K562 (cell line): ENCODE results near the gene CD300LG. TPM values are rescaled to one million over a fixed set of nuclear protein-coding genes. Genes with fewer than 3 reads are reported as not detected.

Source experiments
- ATAC-seq: fragments of 200-7000 bp; cut with Tn5 transposase; 3 replicates; pipeline ENCODE4 v1.9.1; 2020; ENCODE audit warnings: moderate library complexity
- BruUV-seq: library from RNA; stranded (reverse); fragments of 400-500 nt; replicated peaks from 2 replicates; lab custom pipeline; 2021; lab: Mats Ljungman, UMichigan
- CTCF ChIA-PET: fragments of 300-600 bp; formaldehyde crosslinking; extraction: SDS; loops from one replicate; lab custom pipeline; 2021; ENCODE audit warnings: low intra/inter-chr PET ratio; lab: Yijun Ruan, JAX
- POLR2A ChIA-PET: fragments of 300-600, 350-650 bp; sonication (Branson Sonifier 250); formaldehyde crosslinking; extraction: SDS; loops from one replicate; lab custom pipeline; 2021; ENCODE audit warnings: antibody characterized with exemption, inconsistent platforms; lab: Yijun Ruan, JAX
- DNase-seq, 4 experiments: peaks; one replicate each; pipeline versions ENCODE4 v3.0.0 to v3.0.0-alpha.2; 2011 to 2018; ENCODE audit warnings: low spot score in 3 of 4, mixed read lengths in 3 of 4; ENCODE audit errors: extremely low read depth in 1 of 4
- FAIRE-seq: peaks from 2 replicates; lab custom pipeline; 2011; peaks lifted over from hg19 to GRCh38; lab: Jason Lieb, UNC
- H2AFZ ChIP-seq: 2 replicates; pipeline ENCODE4 v1.6.0; 2011; ENCODE audit warnings: low read depth, low read length, control low read depth, inconsistent platforms
- H3K27ac ChIP-seq: fragments of 200-600 bp; 3 replicates; pipeline ENCODE4 v1.8.0; 2011; ENCODE audit warnings: low read depth, mild to moderate bottlenecking, control low read depth, inconsistent platforms, low read length, moderate library complexity, mixed read lengths; ENCODE audit errors: extremely low read depth
- H3K27me3 ChIP-seq, 2 experiments: fragments of 300-600 bp in 1 of 2; 2 replicates in 1 of 2; 3 replicates in 1 of 2; pipeline versions ENCODE4 v1.6.0 to v1.8.0; 2011; ENCODE audit warnings: inconsistent platforms in 2 of 2, low read length in 2 of 2, mild to moderate bottlenecking in 1 of 2, mixed read lengths in 1 of 2, moderate library complexity in 1 of 2; ENCODE audit not compliant: control insufficient read depth in 2 of 2, insufficient read depth in 2 of 2
- H3K36me3 ChIP-seq: fragments of 300-600 bp; 3 replicates; pipeline ENCODE4 v1.8.0; 2011; ENCODE audit warnings: mild to moderate bottlenecking, low read length, inconsistent platforms; ENCODE audit not compliant: control insufficient read depth, insufficient read depth
- H3K4me1 ChIP-seq, 2 experiments: fragments of 200-600 bp in 1 of 2; replicated peaks in 1 of 2; 2 replicates in 1 of 2; 3 replicates in 1 of 2; pipeline versions ENCODE4 v1.5.1 to v1.8.0; 2011; ENCODE audit warnings: inconsistent platforms in 2 of 2, low read length in 2 of 2, mild to moderate bottlenecking in 1 of 2, mixed read lengths in 1 of 2, moderate library complexity in 1 of 2; ENCODE audit not compliant: control insufficient read depth in 2 of 2, insufficient read depth in 2 of 2
- H3K4me2 ChIP-seq: 2 replicates; pipeline ENCODE4 v1.6.1; 2011; ENCODE audit warnings: low read length, control low read depth, inconsistent platforms, mixed read lengths; ENCODE audit not compliant: insufficient read depth
- H3K4me3 ChIP-seq: fragments of 200-600 bp; sonication (generic), shearing (Covaris generic); 2 replicates; pipeline ENCODE4 v1.5.1; 2016; ENCODE audit warnings: control low read depth, inconsistent platforms
- H3K79me2 ChIP-seq: fragments of 200-600 bp; 3 replicates; pipeline ENCODE4 v1.8.0; 2011; ENCODE audit warnings: low read length, inconsistent platforms; ENCODE audit not compliant: control insufficient read depth, insufficient read depth
- H3K9ac ChIP-seq, 2 experiments: 2 replicates each; pipeline versions ENCODE4 v1.6.0 to v1.6.1; 2011; ENCODE audit warnings: low read depth in 2 of 2, low read length in 2 of 2, control low read depth in 1 of 2, inconsistent platforms in 1 of 2, mild to moderate bottlenecking in 1 of 2, mixed read lengths in 1 of 2; ENCODE audit not compliant: insufficient read depth in 1 of 2
- H3K9me1 ChIP-seq: one replicate; pipeline ENCODE4 v1.6.0; 2011; ENCODE audit warnings: inconsistent platforms, mild to moderate bottlenecking, low read length, moderate library complexity; ENCODE audit not compliant: control insufficient read depth, insufficient read depth
- H3K9me3 ChIP-seq: replicated peaks from 2 replicates; pipeline ENCODE4 v1.5.1; 2011; ENCODE audit warnings: low read depth, low read length, inconsistent platforms; ENCODE audit not compliant: control insufficient read depth, insufficient read depth
- H4K20me1 ChIP-seq: replicated peaks from 2 replicates; pipeline ENCODE4 v1.6.1; 2011; ENCODE audit warnings: low read length, inconsistent platforms, mixed read lengths; ENCODE audit not compliant: control insufficient read depth, insufficient read depth
- BRD9 ChIP-seq: fragments of 450-650 bp; IDR thresholded peaks from 2 replicates; pipeline ENCODE4 v1.6.1; 2018; ENCODE audit warnings: low read depth; ENCODE audit not compliant: partially characterized antibody
- E2F3 ChIP-seq: fragments of 250-450 bp; sonication (Bioruptor Pico); IDR thresholded peaks from 2 replicates; pipeline ENCODE4 v1.4.0; 2020; ENCODE audit warnings: mild to moderate bottlenecking
- GABPB2 ChIP-seq: fragments of 250-450 bp; sonication (Bioruptor Pico); conservative IDR thresholded peaks from 2 replicates; pipeline ENCODE4 v1.5.1; 2021; ENCODE audit warnings: mild to moderate bottlenecking
- POLR2AphosphoS5 ChIP-seq: IDR thresholded peaks from 2 replicates; pipeline ENCODE4 v1.6.1; 2011; ENCODE audit warnings: mild to moderate bottlenecking, low read depth, low read length, moderate library complexity; ENCODE audit not compliant: control insufficient read depth, insufficient read depth
- PYGO2 ChIP-seq: fragments of 450-650 bp; IDR thresholded peaks from 2 replicates; pipeline ENCODE4 v1.6.1; 2016; ENCODE audit warnings: mild to moderate bottlenecking, missing genetic modification characterization, moderate library complexity, missing compliant biosample characterization
- RBFOX2 ChIP-seq: fragments of 200-400 bp; formaldehyde crosslinking; IDR thresholded peaks from 2 replicates; pipeline ENCODE4 v1.6.1; 2017; ENCODE audit warnings: low read depth, mild to moderate bottlenecking, low read length, moderate library complexity
- TAF15 ChIP-seq: fragments of 200-400 bp; formaldehyde crosslinking; IDR thresholded peaks from 2 replicates; pipeline ENCODE4 v1.6.1; 2017; ENCODE audit warnings: mild to moderate bottlenecking, low read depth, low read length, moderate library complexity
- TBP ChIP-seq: optimal IDR thresholded peaks from 2 replicates; pipeline ENCODE3; 2011; ENCODE audit warnings: low read depth, low read length, improper control_type of control experiment
- WGBS: fragments of 100-300 bp; shearing (Covaris generic); methylation state at CpG from one replicate; pipeline ENCODE4 v1.1.6; 2016; ENCODE audit warnings: low coverage, mixed read lengths; ENCODE audit not compliant: insufficient coverage; ENCODE audit errors: missing lambda C conversion rate; 5-methylcytosine and 5-hydroxymethylcytosine counted together
- in situ Hi-C: fragments of 300-500 bp; cut with MboI; formaldehyde crosslinking; loops from 4 replicates; pipeline ENCODE4 v1.15.0; 2018; ENCODE audit warnings: inconsistent platforms, mixed read lengths
- intact Hi-C: fragments of 100-400 bp; cut with micrococcal nuclease; formaldehyde crosslinking; loops from 2 replicates; pipeline ENCODE4 v1.14.2; 2022
- polyA plus RNA-seq, 8 experiments: library from polyadenylated mRNA; depleted of rRNA in 4 of 8; stranded (reverse) in 5 of 8; unstranded in 3 of 8; fragments of >200 nt; fragmentation: Nextera tagmentation in 2 of 8; fragmentation: Illumina TruSeq in 1 of 8; extraction: Ambion mirVana in 2 of 8; extraction: Trizol in 1 of 8; gene quantifications; 2 replicates each; pipeline versions ENCODE4 v1.2.1 to v1.2.3, GENCODE V29; 2011 to 2014; ENCODE audit warnings: inconsistent platforms in 1 of 8, missing spikeins in 1 of 8
- total RNA-seq, 7 experiments: library from RNA; depleted of rRNA in 6 of 7; stranded (reverse); fragments of >200 nt in 6 of 7; fragmentation: Illumina TruSeq in 2 of 7; extraction: Trizol in 2 of 7; gene quantifications; 2 replicates each; pipeline versions ENCODE4 v1.2.1 to v1.2.3, GENCODE V29; 2011 to 2021; ENCODE audit warnings: low replicate concordance in 1 of 7
- TF ChIP-seq, protein P1 (sequence below): fragments of 250-450 bp; sonication (Bioruptor Pico); IDR thresholded peaks from 2 replicates; pipeline ENCODE4 v1.4.0; 2020; ENCODE audit warnings: borderline replicate concordance
- TF ChIP-seq, protein P2 (sequence below): fragments of 250-450 bp; sonication (Bioruptor Pico); IDR thresholded peaks from 2 replicates; pipeline ENCODE4 v1.5.0; 2021
- TF ChIP-seq, protein P3 (sequence below): IDR thresholded peaks from 2 replicates; pipeline ENCODE4 v1.6.1; 2011; ENCODE audit not compliant: insufficient read length; ENCODE audit errors: extremely low read depth

CD300LG gene
- total and polyA plus RNA-seq, 9 of the 15 experiments (the other 6 are each of a cell fraction or from before 2014, with no cell fraction given) = not detected

- 3% methylated on average over 3 of the region's 3 CpGs for WGBS
- TSS peak; percentile 97 for BruUV-seq
- TF ChIP-seq, protein P1, sequence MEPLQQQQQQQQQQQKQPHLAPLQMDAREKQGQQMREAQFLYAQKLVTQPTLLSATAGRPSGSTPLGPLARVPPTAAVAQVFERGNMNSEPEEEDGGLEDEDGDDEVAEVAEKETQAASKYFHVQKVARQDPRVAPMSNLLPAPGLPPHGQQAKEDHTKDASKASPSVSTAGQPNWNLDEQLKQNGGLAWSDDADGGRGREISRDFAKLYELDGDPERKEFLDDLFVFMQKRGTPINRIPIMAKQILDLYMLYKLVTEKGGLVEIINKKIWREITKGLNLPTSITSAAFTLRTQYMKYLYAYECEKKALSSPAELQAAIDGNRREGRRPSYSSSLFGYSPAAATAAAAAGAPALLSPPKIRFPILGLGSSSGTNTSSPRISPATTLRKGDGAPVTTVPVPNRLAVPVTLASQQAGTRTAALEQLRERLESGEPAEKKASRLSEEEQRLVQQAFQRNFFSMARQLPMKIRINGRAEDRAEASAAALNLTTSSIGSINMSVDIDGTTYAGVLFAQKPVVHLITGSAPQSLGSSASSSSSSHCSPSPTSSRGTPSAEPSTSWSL (CRISPR knock-in tag) = no peak
- TF ChIP-seq RBFOX2 (0 out of 2 replicates have a peak, but pooled peaks have one; percentile 13), TAF15 (no peak), BRD9 (no peak), GABPB2 (no peak), PYGO2 (tag) (no peak), POLR2AphosphoS5 (peak; percentile 79), TBP (peak; percentile 85), E2F3 (CRISPR knock-in tag) (no peak)
- TF ChIP-seq, protein P2, sequence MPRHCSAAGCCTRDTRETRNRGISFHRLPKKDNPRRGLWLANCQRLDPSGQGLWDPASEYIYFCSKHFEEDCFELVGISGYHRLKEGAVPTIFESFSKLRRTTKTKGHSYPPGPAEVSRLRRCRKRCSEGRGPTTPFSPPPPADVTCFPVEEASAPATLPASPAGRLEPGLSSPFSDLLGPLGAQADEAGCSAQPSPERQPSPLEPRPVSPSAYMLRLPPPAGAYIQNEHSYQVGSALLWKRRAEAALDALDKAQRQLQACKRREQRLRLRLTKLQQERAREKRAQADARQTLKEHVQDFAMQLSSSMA (CRISPR knock-in tag) = no peak
- TF ChIP-seq, protein P3, sequence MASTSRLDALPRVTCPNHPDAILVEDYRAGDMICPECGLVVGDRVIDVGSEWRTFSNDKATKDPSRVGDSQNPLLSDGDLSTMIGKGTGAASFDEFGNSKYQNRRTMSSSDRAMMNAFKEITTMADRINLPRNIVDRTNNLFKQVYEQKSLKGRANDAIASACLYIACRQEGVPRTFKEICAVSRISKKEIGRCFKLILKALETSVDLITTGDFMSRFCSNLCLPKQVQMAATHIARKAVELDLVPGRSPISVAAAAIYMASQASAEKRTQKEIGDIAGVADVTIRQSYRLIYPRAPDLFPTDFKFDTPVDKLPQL = peak; percentile 58
Measured at GRCh38 chr17:43875476-43876147, 28.6 kb downstream of the CD300LG start.

More at GRCh38 chr17:43875476-43876147, 28.6 kb downstream of the CD300LG start:
- no peak for FAIRE-seq
- H3K9me3 ChIP-seq = no peaks in the 10 kb centered on the region
- no peak overlapping the region for H3K4me2 ChIP-seq
- H4K20me1 ChIP-seq = no peaks in the 10 kb centered on the region; the same call in 1 of the 2 replicates
- ChIA-PET CTCF (no interaction called here), POLR2A (no interaction called here)
- no peak overlapping the region for H3K4me3 ChIP-seq
- intact Hi-C loops = no loop called here
- no peaks in the 10 kb centered on the region for H3K9me1 ChIP-seq
- H3K9ac ChIP-seq = no peak overlapping the region
- H3K79me2 ChIP-seq = no peaks in the 10 kb centered on the region
- no peak overlapping the region for H2AFZ ChIP-seq
- no peak overlapping the region for H3K27ac ChIP-seq
- no peaks in the 10 kb centered on the region for H3K36me3 ChIP-seq
- ATAC-seq = no peak
- peak in 1 of 4 experiments; percentile 24 for DNase-seq
- H3K4me1 ChIP-seq = peaks cover 0 to 18% of the 10 kb centered on the region in 2 experiments; a peak in 4 of 5 replicates
- in situ Hi-C loops = no loop called here
- peaks cover 2 to 25% of the 10 kb centered on the region in 2 experiments; a peak in 3 of 5 replicates for H3K27me3 ChIP-seq
